Stimulated activated CD4-positive, alpha-beta T cell treated with anti-CD3 and anti-CD28 coated beads, Interleukin-4, amount 100 ng/mL, for 1 hour (primary cell): Measurements from ENCODE around the gene NMT1.

Source experiments
- DNase-seq: peaks from one replicate; pipeline ENCODE4 v3.0.0-alpha.2; 2020

NMT1 gene

DNA sequence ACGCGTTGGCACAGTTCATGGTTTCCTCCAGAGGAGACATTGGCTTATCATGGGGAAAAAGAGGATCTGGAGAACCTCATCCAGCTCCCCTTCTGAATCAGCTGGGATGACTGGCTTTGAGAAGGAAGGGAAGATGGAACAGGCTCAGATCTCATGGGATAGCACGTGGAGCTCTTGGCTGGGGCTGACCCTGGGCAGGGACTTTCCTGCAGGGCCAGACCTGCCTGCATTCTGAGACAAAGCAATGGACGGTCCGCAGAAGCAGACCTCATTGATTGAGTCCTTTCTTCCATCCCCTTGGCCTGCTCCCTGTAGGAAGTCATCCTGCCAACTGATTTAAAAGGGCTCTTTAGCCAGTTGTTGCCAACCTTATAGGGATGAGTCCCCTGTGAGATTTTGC, 45.0 kb downstream of the NMT1 start:
- no peak for DNase-seq

- no peak for DNase-seq
Observed at GRCh38 chr17:45106582-45106981, 45.5 kb downstream of the NMT1 start.

GRCh38 chr17:45107293-45108010, 46.3 kb downstream of the NMT1 start:
- DNase-seq: no peak

DNA sequence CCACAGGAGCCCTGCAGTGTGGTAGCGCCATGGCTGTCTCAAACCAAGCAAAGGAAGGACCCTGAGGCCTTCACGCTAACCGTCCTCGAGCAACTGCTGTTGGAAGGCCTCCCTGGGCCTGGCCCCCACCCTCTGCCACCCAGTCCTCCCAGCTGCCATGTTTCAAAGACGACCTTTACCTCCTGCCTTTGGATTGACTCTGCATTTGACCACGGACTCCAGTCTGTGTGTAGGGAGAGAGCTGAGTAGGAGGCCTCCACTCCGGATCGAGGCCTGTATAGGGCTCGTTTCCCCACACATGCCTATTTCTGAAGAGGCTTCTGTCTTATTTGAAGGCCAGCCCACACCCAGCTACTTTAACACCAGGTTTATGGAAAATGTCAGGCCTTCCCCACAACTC, 46.9 kb downstream of the NMT1 start:
- no peak for DNase-seq

GRCh38 chr17:45108595-45109521, 47.7 kb downstream of the NMT1 start:
- no peak for DNase-seq

- no peak for DNase-seq
Observed at GRCh38 chr17:45110676-45111611, 49.8 kb downstream of the NMT1 start.

- DNase-seq: no peak
Observed at GRCh38 chr17:45111850-45112249, 50.7 kb downstream of the NMT1 start.

GRCh38 chr17:45112559-45113423, 51.7 kb downstream of the NMT1 start:
- no peak for DNase-seq

- DNase-seq: no peak
Observed at GRCh38 chr17:45113424-45113754, 52.3 kb downstream of the NMT1 start.

DNA sequence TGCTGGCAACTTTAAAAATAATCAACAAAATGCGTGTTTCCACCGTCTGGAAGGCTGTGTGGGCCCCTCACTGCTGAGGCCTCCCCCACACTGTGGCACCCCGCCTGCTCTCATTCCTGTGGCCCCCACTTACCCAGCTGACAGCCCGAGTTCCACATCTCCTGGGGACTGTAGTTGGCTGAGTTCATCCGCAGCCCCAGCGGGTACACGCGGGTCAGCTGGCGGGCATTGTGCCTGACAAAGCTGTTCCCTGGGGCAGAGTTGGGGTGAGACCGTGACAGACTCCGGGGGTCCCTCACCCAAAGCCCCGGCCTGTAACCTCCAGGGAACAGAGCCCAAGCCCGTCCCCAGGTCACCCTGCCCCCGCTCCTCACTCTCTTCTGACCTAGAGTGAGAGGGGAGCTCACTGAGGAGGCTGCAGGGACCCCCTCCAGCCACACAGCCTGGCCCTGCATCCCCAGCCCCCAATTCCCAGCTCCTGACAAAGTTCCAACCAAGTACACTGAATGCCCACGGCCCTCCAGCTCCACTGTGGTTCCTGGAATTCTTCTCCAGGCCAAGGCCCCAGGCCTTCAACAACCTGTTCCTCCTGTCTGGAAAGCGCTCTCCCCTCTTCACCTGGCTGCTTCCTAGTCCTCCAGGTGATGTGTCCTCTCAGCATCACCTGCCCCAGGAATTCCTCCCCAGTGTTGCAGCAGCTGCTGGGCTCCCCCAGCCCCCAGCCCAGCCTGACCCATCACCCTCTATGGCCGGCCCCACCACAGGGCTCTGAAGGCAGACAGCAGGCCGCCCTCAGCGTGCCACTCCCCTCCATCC, 53.2 kb downstream of the NMT1 start:
- no peak for DNase-seq

DNA sequence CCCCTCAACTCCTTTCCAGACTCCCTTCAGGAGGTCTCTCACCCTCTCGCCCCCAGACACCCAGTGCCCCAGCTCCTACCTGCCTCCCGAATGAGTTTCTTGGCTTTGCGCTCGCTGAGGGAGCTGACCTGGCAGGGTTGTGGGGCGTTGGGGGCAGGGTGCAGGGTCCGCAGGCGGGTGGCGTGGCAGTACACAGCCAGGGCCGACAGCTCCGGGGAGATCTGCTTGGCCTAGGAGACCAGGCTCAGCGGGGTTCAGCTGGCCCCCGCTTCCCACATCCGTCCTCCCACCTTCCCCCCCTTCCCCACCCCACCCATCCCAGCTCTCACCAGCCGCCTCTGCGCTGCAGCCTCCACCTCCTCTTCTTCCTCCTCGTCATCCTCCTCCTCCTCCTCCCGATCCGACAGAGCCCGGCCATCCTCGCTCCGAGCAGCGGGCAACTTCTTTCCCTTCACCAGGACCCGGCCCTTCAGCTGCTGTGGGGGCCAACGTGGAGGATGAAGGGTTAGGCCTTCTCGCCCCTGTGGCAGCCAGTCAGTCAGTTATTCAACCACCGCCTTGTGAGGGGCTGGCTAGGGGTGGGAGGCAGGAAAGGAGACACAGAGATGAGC, 54.0 kb downstream of the NMT1 start:
- DNase-seq: no peak

DNA sequence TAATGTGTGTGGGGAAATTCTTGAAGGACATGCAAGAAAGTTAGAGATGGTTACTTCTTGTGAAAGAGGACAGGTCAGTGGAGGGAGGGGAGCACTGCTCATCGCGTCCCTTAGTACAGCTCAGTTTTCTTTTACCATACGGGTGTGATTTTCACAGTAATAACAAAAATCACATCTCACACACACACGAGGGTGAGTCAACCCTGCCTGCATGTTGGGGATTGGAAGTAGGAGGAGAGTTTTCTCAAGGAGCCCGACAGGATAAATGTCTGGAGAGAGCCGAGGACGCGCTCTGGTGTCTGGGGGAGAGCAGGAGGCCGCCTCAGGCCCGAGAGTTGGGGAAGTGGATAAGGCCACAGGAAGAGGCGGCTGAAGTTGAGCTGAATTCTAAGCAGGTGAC, 54.8 kb downstream of the NMT1 start:
- no peak for DNase-seq

- no peak for DNase-seq
Observed at GRCh38 chr17:45116434-45117016, 55.4 kb downstream of the NMT1 start.

GRCh38 chr17:45117334-45117733, 56.2 kb downstream of the NMT1 start:
- no peak for DNase-seq

DNA sequence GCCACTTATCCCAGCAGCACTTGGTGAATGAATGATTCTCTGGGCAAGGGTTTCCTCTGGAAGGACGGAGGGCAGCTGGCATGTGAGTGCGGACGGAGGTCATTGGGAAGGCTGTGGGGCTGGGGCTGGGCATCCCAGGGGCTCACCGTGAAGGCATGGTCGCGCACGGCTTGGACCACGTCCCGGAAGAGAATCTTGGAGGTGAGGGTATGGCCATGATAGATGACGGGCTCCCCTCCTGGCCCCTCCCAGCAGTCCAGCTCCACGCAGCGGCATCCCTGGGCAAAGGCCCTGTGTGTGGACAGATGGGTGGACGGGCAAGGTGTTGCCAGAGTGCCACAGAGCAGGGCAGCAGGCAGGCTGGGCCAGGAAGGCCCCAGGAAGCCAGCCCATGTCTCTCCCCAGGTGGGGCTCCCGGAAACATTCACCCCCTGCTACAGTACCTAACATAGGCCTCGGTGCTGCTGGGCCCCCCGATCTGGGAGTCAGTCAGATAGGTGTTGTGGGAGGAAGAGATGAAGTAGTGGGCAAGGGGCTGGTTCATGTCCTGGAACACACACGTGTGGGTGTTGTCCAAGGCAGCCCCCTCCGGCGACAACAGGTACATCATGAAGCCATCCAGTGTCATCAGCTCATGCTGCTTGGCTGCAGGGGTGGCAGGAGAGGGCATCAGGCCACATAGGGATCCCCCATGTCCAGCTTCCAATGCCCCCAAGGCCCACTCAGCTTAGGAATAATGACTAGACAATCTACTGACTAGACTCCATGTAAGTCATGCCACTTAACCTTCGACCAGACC, 56.9 kb downstream of the NMT1 start:
- no peak for DNase-seq

DNA sequence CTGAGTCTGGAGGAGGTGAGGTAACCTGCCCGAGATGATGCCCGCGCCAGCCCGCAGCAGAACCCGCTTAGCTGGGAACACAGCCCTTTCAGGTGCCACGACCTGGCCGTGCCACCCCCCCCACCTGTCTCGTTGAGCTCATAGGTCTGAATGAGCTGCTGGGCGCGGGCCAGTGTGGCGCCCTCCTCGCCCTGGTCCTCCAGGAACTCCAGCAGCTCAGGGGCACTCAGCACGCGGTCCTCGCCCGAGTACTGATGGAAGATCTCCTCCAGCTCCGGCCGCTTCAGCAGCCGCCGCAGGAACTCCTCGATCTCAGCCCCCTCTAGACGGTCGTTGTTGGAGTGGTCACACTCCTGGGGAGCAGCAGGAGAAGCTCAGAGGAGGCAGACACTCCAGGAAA, 57.6 kb downstream of the NMT1 start:
- no peak for DNase-seq

DNA sequence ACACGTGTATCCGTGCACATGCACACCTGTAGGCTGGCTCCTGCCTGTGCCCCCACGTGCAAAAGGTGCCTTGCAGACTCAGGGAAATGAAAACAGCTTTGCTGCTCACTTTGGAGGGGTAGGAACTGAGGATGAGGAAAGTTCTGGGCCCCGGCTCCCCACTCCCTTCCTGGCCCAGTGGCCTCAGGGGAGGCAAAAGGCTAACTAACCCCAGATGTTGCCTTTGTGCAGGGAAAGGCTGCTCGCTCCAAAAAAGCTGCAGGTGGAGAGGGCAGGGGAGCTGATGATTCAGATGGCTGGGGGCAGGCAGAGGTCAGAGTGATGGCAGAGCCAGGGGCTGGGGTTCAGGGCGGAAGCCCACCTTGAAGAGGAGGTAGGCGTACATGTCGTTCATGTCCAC, 58.8 kb downstream of the NMT1 start:
- DNase-seq: no peak

DNA sequence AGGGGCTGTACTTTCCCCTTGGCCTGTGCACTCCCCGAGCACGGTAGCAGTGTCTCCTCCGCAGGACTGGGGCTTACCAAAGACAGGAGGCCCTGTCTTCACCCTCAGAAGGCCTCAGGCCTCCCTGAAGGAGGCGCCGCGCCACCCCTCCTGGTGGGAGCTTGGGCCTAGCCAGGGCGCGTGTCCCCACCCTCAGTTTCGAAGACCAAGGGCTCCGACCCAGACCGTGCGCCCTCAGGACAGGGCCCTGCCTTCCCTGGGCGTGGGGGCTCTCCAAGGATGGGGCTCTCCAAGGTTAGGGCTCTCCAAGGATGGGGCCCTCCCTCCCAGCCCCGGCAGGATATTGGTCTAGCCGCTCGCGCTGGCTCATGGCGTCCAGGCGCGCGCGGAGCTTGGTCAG, 59.4 kb downstream of the NMT1 start:
- DNase-seq: no peak

GRCh38 chr17:45121055-45121454, 59.9 kb downstream of the NMT1 start:
- DNase-seq: no peak
